Right lobe of liver (tissue), 6 donors: Measurements from ENCODE around the gene CCDC141. TPM values are rescaled to one million over a fixed set of nuclear protein-coding genes. Genes with fewer than 3 reads are reported as not detected.

Experiments used
- ATAC-seq, 4 donors: fragments of 200-7000 bp; cut with Tn5 transposase; one replicate each; pipeline ENCODE4 v1.9.1; 2020; ENCODE audit warnings: mild to moderate bottlenecking in 4 of 4, moderate library complexity in 4 of 4
- DNase-seq, 3 donors: peaks; one replicate each; pipeline ENCODE4 v3.0.0-alpha.2; 2020
- H3K27ac ChIP-seq, 3 donors: fragments of 200-600 bp; one replicate each; pipeline ENCODE4 v1.8.0; 2022
- H3K27me3 ChIP-seq, 2 donors: fragments of 200-600 bp; one replicate each; pipeline ENCODE4 v1.8.0; 2022
- H3K36me3 ChIP-seq, 4 donors: fragments of 200-600 bp; sonication (generic) in 1 of 4; one replicate each; pipeline versions ENCODE4 v1.5.1 to v1.8.0; 2017 to 2022; ENCODE audit warnings: control low read depth in 1 of 4
- H3K4me1 ChIP-seq, 4 donors: fragments of 200-600 bp; sonication (generic) in 1 of 4; one replicate each; pipeline versions ENCODE4 v1.5.1 to v1.8.0; 2017 to 2022; ENCODE audit warnings: control low read depth in 1 of 4
- H3K4me3 ChIP-seq, 3 donors: fragments of 200-600 bp; one replicate each; pipeline ENCODE4 v1.8.0; 2022
- H3K9me3 ChIP-seq, 4 donors: fragments of 200-600 bp; sonication (generic) in 1 of 4; one replicate each; pipeline versions ENCODE4 v1.5.1 to v1.8.0; 2017 to 2022; ENCODE audit warnings: control low read depth in 1 of 4
- CTCF ChIP-seq, 4 donors: fragments of 200-600 bp in 3 of 4; fragments of 450-650 bp in 1 of 4; IDR thresholded peaks; one replicate each; pipeline versions ENCODE4 v1.5.1 to v1.8.0; 2016 to 2022; ENCODE audit warnings: antibody characterized with exemption in 4 of 4, mild to moderate bottlenecking in 2 of 4
- POLR2A ChIP-seq: fragments of 450-650 bp; IDR thresholded peaks from one replicate; pipeline ENCODE4 v1.6.1; 2017; ENCODE audit warnings: antibody characterized with exemption, mild to moderate bottlenecking
- WGBS: methylation state at CpG from one replicate; pipeline ENCODE4 v1.1.6; 2018; ENCODE audit warnings: low coverage, low lambda C conversion rate; ENCODE audit not compliant: insufficient coverage; ENCODE audit errors: missing lambda C conversion rate; 5-methylcytosine and 5-hydroxymethylcytosine counted together
- intact Hi-C, 2 donors: fragments of 100-400 bp; cut with DNase I; formaldehyde crosslinking; loops; one replicate each; pipeline versions ENCODE4 v1.11.2 to v1.14.1; 2022
- total RNA-seq, 6 experiments: library from RNA; depleted of rRNA in 2 of 6; stranded (reverse); fragments of >200 nt in 2 of 6; fragmentation: NEBNext Ultra II Directional in 3 of 6; extraction: Animal tissue kit (Norgen Biotek cat#: 25700) in 3 of 6; gene quantifications; one replicate each; pipeline versions ENCODE4 v1.1.0 to v1.2.4, GENCODE V29; 2016 to 2023
- donor health status: DM: no; HTN: yes; CAD: no.
- donor health status: DM: no; HTN: no; CAD: no.
- donor health status: DM: no; HTN: no; CAD: no.
- donor health status: DM: no; HTN: yes; CAD: no.
- donor health status: DM: no; HTN: yes; CAD: no.

The CCDC141 gene
- total RNA-seq, 6 experiments from 2014 or later: 0.20 to 0.98 (median 0.58) TPM

- peaks cover 0 to 14% (median 0%) of the 10 kb centered on the region in 4 donors for H3K4me1 ChIP-seq
- H3K4me3 ChIP-seq: no peak overlapping the region
- DNase-seq (no peak), ATAC-seq (no peak)
- intact Hi-C loops: no loop called here
- no peaks in the 10 kb centered on the region for H3K27me3 ChIP-seq
- no peak overlapping the region for H3K27ac ChIP-seq
- no peaks in the 10 kb centered on the region for H3K9me3 ChIP-seq
- H3K36me3 ChIP-seq: no peaks in the 10 kb centered on the region
- WGBS: 85% methylated on average over 2 of the region's 3 CpGs
- no peak for TF ChIP-seq CTCF (IDR thresholded peaks at IDR 0.05)
- no peak for TF ChIP-seq POLR2A
Measured at GRCh38 chr2:178947006-178947405, 102.9 kb downstream of the CCDC141 start.

- Histone ChIP-seq H3K36me3 (no peaks in the 10 kb centered on the region), H3K4me1 (peaks cover 0 to 14% (median 0%) of the 10 kb centered on the region in 4 donors), H3K27ac (no peak overlapping the region), H3K4me3 (no peak overlapping the region), H3K9me3 (no peaks in the 10 kb centered on the region), H3K27me3 (no peaks in the 10 kb centered on the region)
- no peak for ATAC-seq
- 66% methylated on average over 3 of the region's 3 CpGs for WGBS
- TF ChIP-seq CTCF (IDR thresholded peaks at IDR 0.05) (no peak), POLR2A (no peak)
- intact Hi-C loops: no loop called here
- no peak for DNase-seq
Measured at GRCh38 chr2:178946494-178946893, 103.4 kb downstream of the CCDC141 start.

- no peak for TF ChIP-seq POLR2A
- no peak for TF ChIP-seq CTCF (IDR thresholded peaks at IDR 0.05)
- Histone ChIP-seq H3K9me3 (no peaks in the 10 kb centered on the region), H3K27ac (no peak overlapping the region), H3K36me3 (no peaks in the 10 kb centered on the region), H3K4me1 (peaks cover 0 to under 1% (median 0%) of the 10 kb centered on the region in 4 donors), H3K27me3 (no peaks in the 10 kb centered on the region), H3K4me3 (no peak overlapping the region)
- intact Hi-C loops: no loop called here
- 85% methylated on average over 1 of the region's 1 CpG for WGBS
- ATAC-seq (no peak), DNase-seq (no peak)
Measured at GRCh38 chr2:178943745-178944144, 106.2 kb downstream of the CCDC141 start.

GRCh38 chr2:178934571-178934970 lies 115.4 kb downstream of the CCDC141 start:
- no peak for ATAC-seq
- no peaks in the 10 kb centered on the region for H3K4me1 ChIP-seq
- H3K36me3 ChIP-seq: no peaks in the 10 kb centered on the region
- H3K27me3 ChIP-seq: no peaks in the 10 kb centered on the region
- no peak overlapping the region for H3K27ac ChIP-seq
- DNase-seq: no peak
- H3K9me3 ChIP-seq: no peaks in the 10 kb centered on the region
- H3K4me3 ChIP-seq: no peak overlapping the region
- intact Hi-C loops: no loop called here
- TF ChIP-seq POLR2A: no peak

- TF ChIP-seq POLR2A: no peak
- no peak for TF ChIP-seq CTCF (IDR thresholded peaks at IDR 0.05)
- H3K27me3 ChIP-seq: no peaks in the 10 kb centered on the region
- 69% methylated on average over 3 of the region's 3 CpGs for WGBS
- no peaks in the 10 kb centered on the region for H3K36me3 ChIP-seq
- H3K4me1 ChIP-seq: no peaks in the 10 kb centered on the region
- intact Hi-C loops: no loop called here
- no peak overlapping the region for H3K27ac ChIP-seq
- H3K4me3 ChIP-seq: no peak overlapping the region
- no peak for ATAC-seq
- H3K9me3 ChIP-seq: no peaks in the 10 kb centered on the region
- DNase-seq: no peak
Measured at GRCh38 chr2:178933493-178933892, 116.4 kb downstream of the CCDC141 start.
